Measurements from ENCODE around the gene RAPGEF1.

Gene RAPGEF1

DNA sequence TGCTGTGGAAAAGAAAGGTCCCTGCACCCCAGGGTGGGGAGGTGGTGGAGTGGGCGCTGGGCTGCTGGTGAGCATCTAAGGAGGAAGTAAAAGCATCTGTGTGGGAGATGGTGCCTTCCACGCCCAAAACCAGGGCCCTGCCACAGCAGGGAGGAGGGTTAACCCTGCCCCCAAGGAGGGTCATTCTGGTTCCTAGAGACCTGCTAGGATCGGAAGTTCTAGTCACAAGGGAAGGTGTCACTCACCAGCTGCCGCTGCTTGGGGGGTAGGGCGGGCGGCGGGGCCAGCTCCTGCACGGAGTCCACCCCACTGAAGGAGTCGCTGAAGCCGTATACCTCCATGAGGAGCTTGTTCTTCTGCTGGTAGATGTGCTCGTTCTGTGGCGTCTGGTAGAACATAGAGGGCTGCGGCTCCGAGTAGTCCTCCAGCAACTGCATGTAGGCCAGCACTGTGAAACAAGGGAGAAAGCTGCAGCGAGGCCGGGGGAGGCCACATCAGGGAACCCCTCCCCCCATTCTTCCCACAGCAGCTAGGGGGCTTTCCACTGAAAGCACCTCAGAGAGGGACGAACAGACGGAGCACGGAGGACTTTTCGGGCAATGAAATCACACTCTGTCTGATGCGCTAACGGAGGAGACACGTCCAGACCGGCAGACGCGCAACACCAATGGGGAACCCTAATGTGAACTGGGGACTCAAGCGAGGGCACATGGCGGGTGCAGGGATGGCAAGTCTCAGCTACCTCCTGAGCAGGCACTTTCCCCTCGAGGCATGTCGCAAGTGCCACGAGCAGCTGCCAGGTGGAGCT lies 118.1 kb downstream of the RAPGEF1 start:
- DNase-seq: no peak

GRCh38 chr9:131620764-131621520 lies 118.9 kb downstream of the RAPGEF1 start:
- DNase-seq: no peak

DNA sequence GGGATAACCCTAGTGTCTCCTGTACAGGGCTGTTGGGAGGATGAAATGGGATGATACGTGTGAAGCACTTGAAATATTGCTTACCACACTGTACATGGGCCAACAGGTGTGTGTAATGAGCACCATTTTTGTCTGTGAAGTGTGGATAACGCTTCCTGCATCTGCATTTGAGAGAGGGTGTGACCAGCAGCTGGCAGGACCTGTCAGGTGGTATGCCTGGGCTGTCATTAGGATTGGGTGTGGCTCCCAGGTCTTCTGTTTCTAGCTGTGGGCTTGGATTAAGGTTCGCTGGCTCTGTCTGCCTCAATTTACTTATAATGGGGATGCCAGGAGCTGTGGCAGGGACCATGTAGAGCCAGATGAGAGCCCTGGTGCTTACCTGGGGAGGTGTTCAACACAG lies 120.2 kb downstream of the RAPGEF1 start:
- DNase-seq: no peak

DNA sequence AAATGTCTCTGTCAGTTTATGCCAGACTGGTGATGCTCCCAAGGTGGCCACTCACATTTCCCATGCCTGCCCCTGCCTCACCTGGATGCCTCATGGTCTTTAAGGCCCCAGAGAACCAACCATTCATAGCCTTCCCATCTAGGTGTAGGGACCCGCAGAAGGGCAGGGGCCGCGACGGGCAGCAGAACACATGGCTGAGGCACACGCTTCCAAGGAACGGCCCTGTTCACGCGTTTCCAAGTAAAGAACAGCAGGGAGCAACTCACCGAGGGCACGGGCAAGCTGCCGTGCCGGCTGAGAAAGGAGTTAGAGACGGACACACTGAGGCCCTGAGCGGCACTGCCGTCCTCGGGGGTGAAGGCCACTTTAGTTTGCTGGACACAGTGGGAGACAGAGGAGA lies 121.1 kb downstream of the RAPGEF1 start:
- DNase-seq: no peak

DNA sequence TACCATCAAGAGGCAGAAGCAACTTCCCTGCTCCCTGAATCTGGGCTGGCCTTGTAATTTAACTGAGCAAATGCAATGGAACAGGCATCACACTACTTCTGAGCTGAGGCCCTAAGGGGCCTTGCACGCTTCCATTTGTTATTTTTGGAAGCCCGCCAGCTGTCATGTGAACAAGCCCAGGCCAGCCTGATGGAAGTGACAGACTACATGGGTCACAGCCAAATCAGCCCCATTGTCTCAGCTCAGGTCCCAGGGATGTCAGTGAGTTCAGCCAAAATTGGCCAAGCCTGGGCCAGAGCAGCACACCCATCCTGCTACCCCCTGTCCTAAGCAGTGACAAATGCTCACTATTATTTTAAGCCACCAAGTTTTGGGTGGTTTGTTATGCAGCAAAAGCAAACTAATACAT lies 121.8 kb downstream of the RAPGEF1 start:
- DNase-seq: no peak

GRCh38 chr9:131617611-131618010 lies 122.3 kb downstream of the RAPGEF1 start:
- no peak for DNase-seq

DNA sequence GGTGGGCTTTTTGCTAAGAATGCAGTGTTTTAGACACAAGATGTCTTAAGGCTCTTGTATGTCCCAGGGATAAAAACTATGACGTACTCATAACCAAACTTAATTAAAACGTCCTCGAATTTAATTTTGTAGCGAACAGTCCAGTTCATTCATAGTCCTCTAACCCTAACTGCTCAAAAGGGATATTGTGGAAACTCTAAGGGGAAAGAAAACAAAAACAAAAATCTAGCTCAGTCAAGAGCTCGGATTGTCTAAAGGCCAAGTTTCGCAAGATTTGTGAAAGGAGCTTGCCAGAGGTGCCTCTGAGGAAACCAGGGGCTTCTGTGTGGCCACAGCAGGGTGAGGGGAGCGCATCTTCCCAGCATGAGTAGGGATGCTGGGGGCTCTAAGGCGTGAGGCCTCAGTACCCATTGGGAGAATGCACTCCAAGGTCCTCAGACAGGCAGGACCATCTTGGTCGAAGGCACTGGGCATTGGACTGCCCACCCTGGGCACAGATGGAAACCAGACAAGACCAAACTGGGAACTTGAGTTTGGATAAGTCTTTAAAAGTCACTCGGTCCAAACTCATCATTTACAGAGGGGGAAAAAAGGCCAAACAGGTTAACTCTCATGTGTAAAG lies 122.8 kb downstream of the RAPGEF1 start:
- no peak for DNase-seq

DNA sequence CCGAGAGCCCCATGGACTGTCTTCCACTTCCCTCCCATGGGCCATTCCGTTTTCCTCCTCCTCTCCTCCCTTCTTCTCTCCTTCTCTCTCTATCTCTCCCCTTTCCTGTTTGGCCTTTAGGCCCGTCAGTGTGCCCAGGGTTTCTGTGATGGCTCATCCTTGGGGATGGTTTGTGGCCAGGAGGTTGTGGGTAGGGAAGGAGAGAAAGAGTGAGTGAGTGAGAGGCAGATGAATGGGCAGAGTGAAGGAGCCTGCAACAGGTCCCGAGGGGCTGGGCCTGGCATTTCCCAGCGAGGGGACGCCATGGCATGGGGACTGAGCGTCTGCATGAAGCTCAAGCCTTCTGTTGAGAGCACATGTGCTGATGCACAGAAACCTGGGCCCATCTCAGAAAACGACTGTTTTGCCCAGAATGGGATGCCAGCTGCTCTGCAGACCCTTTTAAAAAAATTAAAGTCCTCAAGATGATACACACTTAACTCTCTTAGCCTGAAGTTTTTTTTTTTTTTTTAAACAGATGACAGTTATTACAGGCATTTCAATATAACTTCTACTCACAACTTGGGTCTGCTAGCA lies 125.4 kb downstream of the RAPGEF1 start:
- DNase-seq: no peak

DNA sequence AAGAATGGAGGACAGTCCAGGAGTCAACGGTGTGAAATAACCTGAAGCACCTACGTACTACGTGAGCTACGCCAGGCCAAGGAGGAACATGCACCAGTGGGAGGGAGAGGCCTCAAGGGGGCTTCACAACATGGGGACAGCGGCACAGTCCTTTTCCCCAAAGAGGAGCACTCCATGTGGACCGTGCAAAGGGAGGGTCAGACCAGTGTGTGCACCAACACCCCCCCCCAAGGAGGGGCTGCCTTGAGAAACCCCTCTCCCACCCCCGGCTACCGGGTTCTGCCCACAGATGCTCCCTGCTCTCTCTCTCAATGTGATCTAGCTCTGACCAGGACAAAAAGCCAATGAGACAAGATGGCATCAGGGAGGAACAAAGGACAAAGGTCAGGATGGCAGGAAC lies 126.0 kb downstream of the RAPGEF1 start:
- DNase-seq: no peak

GRCh38 chr9:131612851-131613250 lies 127.0 kb downstream of the RAPGEF1 start:
- no peak for DNase-seq

- DNase-seq: no peak
These were observed 128.1 kb downstream of the RAPGEF1 start for GRCh38 chr9:131611586-131612315.

GRCh38 chr9:131610231-131610761 lies 129.6 kb downstream of the RAPGEF1 start:
- no peak for DNase-seq

DNA sequence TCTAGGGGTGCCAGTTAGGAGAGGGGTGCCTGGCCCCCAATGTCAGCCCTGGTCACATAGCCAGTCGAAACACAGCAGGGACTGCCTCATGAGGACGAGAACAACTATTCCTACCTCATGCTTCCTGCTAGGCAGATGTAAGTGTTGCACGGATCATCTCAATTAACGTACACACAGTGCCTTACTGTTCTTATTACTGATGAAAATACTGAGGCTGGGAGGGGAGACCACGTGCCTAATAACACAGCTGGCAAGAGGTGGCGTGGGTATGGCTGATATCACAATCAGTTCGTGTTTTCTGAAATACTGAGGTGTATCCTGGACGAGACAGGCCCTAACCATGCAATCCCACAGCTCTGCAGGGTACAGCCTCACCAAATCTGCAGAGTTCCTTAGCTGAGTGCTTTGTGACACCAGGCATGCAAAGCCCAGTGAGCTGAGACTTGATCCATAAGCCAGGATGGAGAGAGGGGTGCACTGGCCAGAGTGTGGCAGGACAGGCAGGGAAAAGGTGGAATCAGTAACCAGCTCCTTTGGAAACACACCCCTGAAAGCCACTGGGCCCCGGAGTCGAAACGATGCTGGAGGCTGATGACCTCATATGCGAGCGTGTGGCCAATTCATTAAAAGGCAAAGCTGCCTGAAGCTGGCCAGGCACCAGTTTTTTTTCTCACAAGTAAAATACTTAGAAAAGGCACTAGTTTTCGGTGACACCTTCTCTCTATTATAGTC lies 130.6 kb downstream of the RAPGEF1 start:
- no peak for DNase-seq

DNA sequence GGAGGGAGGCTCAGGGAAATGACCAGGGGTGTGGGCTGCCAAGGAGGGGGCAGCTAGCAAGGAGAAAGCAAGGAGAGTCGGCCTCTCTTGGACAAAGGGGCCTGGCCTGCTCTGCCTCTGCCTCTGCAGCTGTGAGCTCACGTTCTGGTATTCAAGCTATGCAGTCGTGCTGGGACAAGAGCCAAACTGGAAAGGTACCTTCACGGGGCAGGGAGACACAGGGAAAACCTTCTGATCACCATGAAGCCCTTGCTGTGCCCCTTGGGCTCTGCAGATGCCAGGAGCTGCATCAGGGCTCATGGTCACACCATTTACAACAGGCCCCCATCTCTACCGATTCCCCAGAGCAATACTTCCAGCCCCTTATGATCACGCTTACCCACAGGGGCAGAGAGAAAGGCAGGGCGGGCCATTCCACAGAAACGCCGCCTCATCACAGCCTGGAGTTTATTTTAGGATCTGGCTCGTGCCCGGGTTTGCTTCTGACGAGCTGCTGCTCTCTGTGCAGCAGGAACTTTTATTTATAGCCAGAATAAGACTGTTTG lies 131.3 kb downstream of the RAPGEF1 start:
- DNase-seq: no peak

GRCh38 chr9:131607591-131607990 lies 132.3 kb downstream of the RAPGEF1 start:
- DNase-seq: no peak

- no peak for DNase-seq
These were observed 132.8 kb downstream of the RAPGEF1 start for GRCh38 chr9:131606896-131607567.

- no peak for DNase-seq
These were observed 133.9 kb downstream of the RAPGEF1 start for GRCh38 chr9:131605770-131606590.

GRCh38 chr9:131603711-131604439 lies 136.0 kb downstream of the RAPGEF1 start:
- DNase-seq: no peak

DNA sequence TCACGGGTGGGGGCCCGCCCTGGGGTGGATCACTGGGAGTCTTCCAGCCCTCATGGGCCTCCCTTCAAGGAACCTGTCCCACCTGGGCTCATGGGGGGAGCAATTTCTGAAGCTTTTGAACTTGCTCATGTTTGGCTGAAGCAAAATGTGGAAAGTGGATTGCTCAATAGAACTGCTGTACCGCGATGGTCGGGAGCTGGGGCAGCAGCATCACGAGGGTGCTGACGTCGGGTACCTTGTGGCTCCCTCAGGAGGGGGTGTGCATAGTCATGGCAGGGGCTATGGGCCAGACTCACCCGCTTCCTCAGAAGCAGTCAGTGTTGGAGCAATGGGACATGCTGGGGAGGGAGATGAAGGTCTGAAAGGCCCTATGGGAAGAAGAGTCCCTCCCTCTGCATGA lies 136.7 kb downstream of the RAPGEF1 start:
- DNase-seq: no peak

Measured in GF-D8 (cell line).